HCT116 (cell line): ENCODE results near the gene KRTAP10-7. TPM values are rescaled to one million over a fixed set of nuclear protein-coding genes. Genes with fewer than 3 reads are reported as not detected.
A peak's percentile ranks its signal among the peaks of the same experiment; 100 is the strongest.

Experiments used
- ATAC-seq: fragments of 200-7000 bp; cut with Tn5 transposase; 2 replicates; pipeline ENCODE4 v1.9.1; 2020; ENCODE audit warnings: mild to moderate bottlenecking, moderate library complexity
- BruUV-seq: library from RNA; stranded (reverse); fragments of 400-500 nt; replicated peaks from 2 replicates; lab custom pipeline; 2021; lab: Mats Ljungman, UMichigan
- CTCF ChIA-PET: fragments of 300-600 bp; sonication (Branson Sonifier 250); formaldehyde crosslinking; loops from one replicate; lab custom pipeline; 2021; ENCODE audit warnings: antibody characterized with exemption; lab: Charles Lee
- POLR2A ChIA-PET: fragments of 300-600, 350-600 bp; sonication (Branson Sonifier 250); formaldehyde crosslinking; loops from one replicate; lab custom pipeline; 2021; ENCODE audit warnings: antibody characterized with exemption; lab: Charles Lee
- RAD21 ChIA-PET, 2 experiments: fragments of 300-600 bp; sonication (Branson Sonifier 250); formaldehyde crosslinking; loops; one replicate each; lab custom pipeline; 2023; ENCODE audit warnings: low total read pairs in 2 of 2; ENCODE audit not compliant: uncharacterized antibody in 2 of 2, unreplicated experiment in 2 of 2, low non-redundant PET in 1 of 2; lab: Charles Lee
- DNase-seq: peaks from one replicate; pipeline ENCODE4 v3.0.0-alpha.2; 2010; ENCODE audit warnings: low read depth, low spot score
- H2AFZ ChIP-seq: fragments of 200-600 bp; shearing (Covaris generic), sonication (generic); 2 replicates; pipeline ENCODE4 v1.6.1; 2017; ENCODE audit warnings: low read depth, mixed run types, mixed read lengths, antibody characterized with exemption, low read length; ENCODE audit not compliant: poor library complexity, severe bottlenecking
- H3K27ac ChIP-seq: 2 replicates; pipeline ENCODE4 v1.5.1; 2012; ENCODE audit warnings: low read depth, low read length
- H3K27me3 ChIP-seq: fragments of 200-600 bp; sonication (generic); 2 replicates; pipeline ENCODE4 v1.6.1; 2016; ENCODE audit warnings: mixed run types, low read length, mixed read lengths; ENCODE audit not compliant: insufficient read depth
- H3K36me3 ChIP-seq, 2 experiments: fragments of 200-500 bp in 1 of 2; fragments of 200-600 bp in 1 of 2; sonication (Bioruptor generic) in 1 of 2; sonication (generic) in 1 of 2; 2 replicates each; pipeline versions ENCODE4 v1.5.1 to v1.6.1; 2014 to 2016; ENCODE audit warnings: low read length in 2 of 2, inconsistent platforms in 1 of 2, mixed read lengths in 1 of 2, mixed run types in 1 of 2; ENCODE audit not compliant: insufficient read depth in 2 of 2, control insufficient read depth in 1 of 2
- H3K4me1 ChIP-seq, 2 experiments: fragments of 200-600 bp in 1 of 2; sonication (generic) in 1 of 2; 2 replicates each; pipeline versions ENCODE4 v1.5.1 to v1.6.1; 2012 to 2017; ENCODE audit warnings: low read length in 2 of 2, inconsistent platforms in 1 of 2, mild to moderate bottlenecking in 1 of 2, mixed read lengths in 1 of 2, mixed run types in 1 of 2, moderate library complexity in 1 of 2; ENCODE audit not compliant: insufficient read depth in 2 of 2, control insufficient read depth in 1 of 2
- H3K4me2 ChIP-seq: fragments of 200-600 bp; sonication (generic); 2 replicates; pipeline ENCODE4 v1.6.1; 2017; ENCODE audit warnings: mixed run types, low read length, mixed read lengths
- H3K4me3 ChIP-seq, 2 experiments: fragments of 200-600 bp in 1 of 2; sonication (generic) in 1 of 2; replicated peaks in 1 of 2; 2 replicates each; pipeline ENCODE4 v1.5.1; 2011 to 2016; ENCODE audit warnings: low read length in 2 of 2, control low read depth in 1 of 2, low read depth in 1 of 2, mild to moderate bottlenecking in 1 of 2, mixed read lengths in 1 of 2, mixed run types in 1 of 2
- H3K79me2 ChIP-seq: fragments of 200-600 bp; sonication (generic); 2 replicates; pipeline ENCODE4 v1.6.1; 2017; ENCODE audit warnings: mild to moderate bottlenecking, mixed run types, low read length, moderate library complexity, mixed read lengths; ENCODE audit not compliant: insufficient read depth
- H3K9ac ChIP-seq: fragments of 200-600 bp; sonication (generic); 2 replicates; pipeline ENCODE4 v1.6.1; 2016; ENCODE audit warnings: low read length, mixed read lengths
- H3K9me2 ChIP-seq: fragments of 200-600 bp; sonication (generic), shearing (Covaris generic); 2 replicates; pipeline ENCODE4 v1.6.1; 2017; ENCODE audit warnings: mixed run types, mild to moderate bottlenecking, moderate library complexity; ENCODE audit not compliant: insufficient read depth
- H3K9me3 ChIP-seq, 2 experiments: fragments of 200-500 bp in 1 of 2; fragments of 200-600 bp in 1 of 2; sonication (Bioruptor generic) in 1 of 2; sonication (generic) in 1 of 2; 2 replicates each; pipeline ENCODE4 v1.6.1; 2014 to 2017; ENCODE audit warnings: low read length in 2 of 2, mixed read lengths in 2 of 2, inconsistent platforms in 1 of 2, low read depth in 1 of 2, mild to moderate bottlenecking in 1 of 2, mixed run types in 1 of 2, moderate library complexity in 1 of 2; ENCODE audit not compliant: control insufficient read depth in 1 of 2, insufficient read depth in 1 of 2
- H4K20me1 ChIP-seq: fragments of 200-600 bp; sonication (generic), shearing (Covaris generic); 2 replicates; pipeline ENCODE4 v1.6.1; 2017; ENCODE audit warnings: mixed run types, mild to moderate bottlenecking, moderate library complexity; ENCODE audit not compliant: insufficient read depth
- ATF3 ChIP-seq: IDR thresholded peaks from 2 replicates; pipeline ENCODE4 v1.6.1; 2012
- CBX3 ChIP-seq: IDR thresholded peaks from 2 replicates; pipeline ENCODE4 v1.6.1; 2012; ENCODE audit warnings: low read depth
- RAD21 ChIP-seq: IDR thresholded peaks from 2 replicates; pipeline ENCODE4 v1.6.1; 2012; ENCODE audit warnings: low read depth, mild to moderate bottlenecking
- intact Hi-C: fragments of 100-400 bp; cut with micrococcal nuclease; formaldehyde crosslinking; loops from 2 replicates; pipeline ENCODE4 v1.10.0; 2022
- total RNA-seq: library from RNA; stranded (reverse); gene quantifications from one replicate; pipeline ENCODE4 v1.2.1, GENCODE V29; 2021; ENCODE audit not compliant: unreplicated experiment

The KRTAP10-7 gene
- total RNA-seq, 1 experiment from 2014 or later, result not detected

GRCh38 chr21:44619886-44620285, 19.5 kb downstream of the KRTAP10-7 start:
- no peaks in the 10 kb centered on the region for H3K36me3 ChIP-seq
- no peak overlapping the region for H3K9ac ChIP-seq
- ChIA-PET CTCF (no interaction called here), POLR2A (no interaction called here), RAD21 (no interaction called here)
- no peaks in the 10 kb centered on the region for H3K79me2 ChIP-seq
- ATAC-seq, result no peak
- no peak overlapping the region for H3K4me2 ChIP-seq
- BruUV-seq, result no TSS peak
- no peaks in the 10 kb centered on the region for H3K27me3 ChIP-seq
- no peak overlapping the region for H3K27ac ChIP-seq
- H2AFZ ChIP-seq, result no peak overlapping the region
- TF ChIP-seq CBX3 (peak; percentile 28; the same call in 1 of the 2 replicates), ATF3 (no peak)
- intact Hi-C loops, result no loop called here
- H3K9me2 ChIP-seq, result no peaks in the 10 kb centered on the region
- H3K4me1 ChIP-seq, result no peaks in the 10 kb centered on the region
- no peaks in the 10 kb centered on the region for H4K20me1 ChIP-seq
- peaks cover 13 to 33% of the 10 kb centered on the region in 2 experiments for H3K9me3 ChIP-seq
- no peak overlapping the region for H3K4me3 ChIP-seq
- no peak for DNase-seq

GRCh38 chr21:44623575-44623974, 23.2 kb downstream of the KRTAP10-7 start:
- POLR2A ChIA-PET, result no interaction called here
- Histone ChIP-seq H3K9me3 (peaks cover 13 to 36% of the 10 kb centered on the region in 2 experiments), H3K4me1 (no peaks in the 10 kb centered on the region), H3K79me2 (no peaks in the 10 kb centered on the region), H3K27me3 (no peaks in the 10 kb centered on the region), H4K20me1 (no peaks in the 10 kb centered on the region), H3K36me3 (no peaks in the 10 kb centered on the region), H3K9me2 (no peaks in the 10 kb centered on the region), H2AFZ (no peak overlapping the region), H3K4me3 (no peak overlapping the region), H3K4me2 (no peak overlapping the region), H3K27ac (no peak overlapping the region), H3K9ac (no peak overlapping the region)
- TF ChIP-seq RAD21 (no peak), CBX3 (0 out of 2 replicates have a peak, but pooled peaks have one; percentile 17)
- BruUV-seq, result no TSS peak
- CTCF ChIA-PET, result no interaction called here
- ATAC-seq (no peak), DNase-seq (peak; percentile 1)
- intact Hi-C loops, result no loop called here
- RAD21 ChIA-PET, result no interaction called here
